IMR-90 (cell line): Measurements from ENCODE around the gene RELL2. TPM values are rescaled to one million over a fixed set of nuclear protein-coding genes. Genes with fewer than 3 reads are reported as not detected.

Source experiments
- ATAC-seq: fragments of 200-7000 bp; cut with Tn5 transposase; 2 replicates; pipeline ENCODE4 v1.9.1; 2020; ENCODE audit warnings: low read depth, mild to moderate bottlenecking, moderate library complexity
- BruUV-seq: library from RNA; stranded (reverse); fragments of 400-500 nt; replicated peaks from 2 replicates; lab custom pipeline; 2021; lab: Mats Ljungman, UMichigan
- CTCF ChIA-PET: fragments of 300-600 bp; formaldehyde crosslinking; extraction: SDS; loops from one replicate; lab custom pipeline; 2021; ENCODE audit warnings: antibody characterized with exemption; lab: Yijun Ruan, JAX
- POLR2A ChIA-PET: fragments of 300-600 bp; sonication (Branson Sonifier 250); formaldehyde crosslinking; loops from one replicate; lab custom pipeline; 2022; ENCODE audit warnings: antibody characterized with exemption; ENCODE audit not compliant: unreplicated experiment; lab: Charles Lee
- DNase-seq: peaks from one replicate; pipeline ENCODE4 v3.0.0; 2013
- H2AFZ ChIP-seq: replicated peaks from 2 replicates; pipeline ENCODE3; 2013; ENCODE audit warnings: low read length, mild to moderate bottlenecking; ENCODE audit not compliant: poor library complexity
- H2AK5ac ChIP-seq: 2 replicates; pipeline ENCODE4 v1.6.1; 2013; ENCODE audit warnings: low read depth, low read length, inconsistent platforms
- H2AK9ac ChIP-seq: replicated peaks from 2 replicates; pipeline ENCODE3; 2013; ENCODE audit warnings: mild to moderate bottlenecking, low read depth, low read length, moderate library complexity; ENCODE audit not compliant: poor library complexity
- H2BK120ac ChIP-seq: 2 replicates; pipeline ENCODE4 v1.6.1; 2013; ENCODE audit warnings: low read depth, low read length, inconsistent platforms
- H2BK15ac ChIP-seq: 3 replicates; pipeline ENCODE4 v1.6.1; 2013; ENCODE audit warnings: low read depth, low read length, inconsistent platforms
- H2BK20ac ChIP-seq: 2 replicates; pipeline ENCODE4 v1.6.1; 2013; ENCODE audit warnings: low read depth, mild to moderate bottlenecking, inconsistent platforms, low read length, moderate library complexity
- H2BK5ac ChIP-seq: 2 replicates; pipeline ENCODE4 v1.6.1; 2013; ENCODE audit warnings: mild to moderate bottlenecking, low read depth, low read length, inconsistent platforms; ENCODE audit not compliant: poor library complexity, severe bottlenecking
- H3K14ac ChIP-seq: replicated peaks from 2 replicates; pipeline ENCODE4 v1.6.1; 2013; ENCODE audit warnings: low read depth, low read length, inconsistent platforms
- H3K18ac ChIP-seq: 2 replicates; pipeline ENCODE4 v1.6.1; 2013; ENCODE audit warnings: low read depth, low read length, control low read depth
- H3K23ac ChIP-seq: 2 replicates; pipeline ENCODE4 v1.6.1; 2013; ENCODE audit warnings: low read depth, low read length, inconsistent platforms
- H3K27ac ChIP-seq: 2 replicates; pipeline ENCODE4 v1.5.1; 2013; ENCODE audit warnings: mild to moderate bottlenecking, control low read depth, low read length; ENCODE audit not compliant: insufficient read depth
- H3K27me3 ChIP-seq: 2 replicates; pipeline ENCODE4 v1.6.1; 2013; ENCODE audit warnings: low read length; ENCODE audit not compliant: control insufficient read depth, insufficient read depth
- H3K36me3 ChIP-seq: 2 replicates; pipeline ENCODE4 v1.6.1; 2013; ENCODE audit warnings: low read length, mixed read lengths; ENCODE audit not compliant: control insufficient read depth, insufficient read depth
- H3K4ac ChIP-seq: 2 replicates; pipeline ENCODE4 v1.6.1; 2013; ENCODE audit warnings: low read depth, low read length, inconsistent platforms
- H3K4me1 ChIP-seq: 2 replicates; pipeline ENCODE4 v1.6.1; 2013; ENCODE audit warnings: low read length, mixed read lengths; ENCODE audit not compliant: control insufficient read depth, insufficient read depth
- H3K4me2 ChIP-seq: 2 replicates; pipeline ENCODE4 v1.6.1; 2013; ENCODE audit warnings: low read depth, mild to moderate bottlenecking, control low read depth, low read length, moderate library complexity
- H3K4me3 ChIP-seq: 2 replicates; pipeline ENCODE4 v1.5.1; 2013; ENCODE audit warnings: low read depth, mild to moderate bottlenecking, control low read depth, low read length, moderate library complexity; ENCODE audit not compliant: insufficient read depth
- H3K56ac ChIP-seq: 2 replicates; pipeline ENCODE4 v1.6.1; 2013; ENCODE audit warnings: low read length, inconsistent platforms; ENCODE audit not compliant: insufficient read depth; ENCODE audit errors: extremely low read depth
- H3K79me1 ChIP-seq, 2 experiments: 2 replicates each; pipeline ENCODE4 v1.6.1; 2013; ENCODE audit warnings: low read length in 2 of 2, inconsistent platforms in 1 of 2, low read depth in 1 of 2
- H3K9ac ChIP-seq: 2 replicates; pipeline ENCODE4 v1.6.1; 2013; ENCODE audit warnings: low read depth, low read length, control low read depth
- H3K9me1 ChIP-seq: 2 replicates; pipeline ENCODE4 v1.6.1; 2013; ENCODE audit warnings: low read length, inconsistent platforms; ENCODE audit not compliant: insufficient read depth
- H3K9me3 ChIP-seq: 2 replicates; pipeline ENCODE4 v1.6.1; 2013; ENCODE audit warnings: low read length; ENCODE audit not compliant: control insufficient read depth, insufficient read depth
- H4K20me1 ChIP-seq: 2 replicates; pipeline ENCODE4 v1.6.1; 2013; ENCODE audit warnings: low read length, inconsistent platforms; ENCODE audit not compliant: insufficient read depth
- H4K5ac ChIP-seq: 2 replicates; pipeline ENCODE4 v1.6.1; 2013; ENCODE audit warnings: mild to moderate bottlenecking, low read depth, low read length, control low read depth
- H4K8ac ChIP-seq, 2 experiments: 2 replicates each; pipeline ENCODE4 v1.6.1; 2013; ENCODE audit warnings: low read depth in 2 of 2, low read length in 2 of 2, control low read depth in 1 of 2, inconsistent platforms in 1 of 2
- H4K91ac ChIP-seq: 2 replicates; pipeline ENCODE4 v1.6.1; 2013; ENCODE audit warnings: low read depth, low read length, inconsistent platforms; ENCODE audit not compliant: insufficient read depth
- BHLHE40 ChIP-seq: fragments of 150-350 bp; IDR thresholded peaks from 2 replicates; pipeline ENCODE4 v1.6.1; 2016; ENCODE audit warnings: mild to moderate bottlenecking, low read depth, low read length
- CEBPB ChIP-seq: IDR thresholded peaks from 2 replicates; pipeline ENCODE4 v1.6.1; 2012; ENCODE audit warnings: low read depth, low read length, improper control_type of control experiment
- FOS ChIP-seq: fragments of 150-350 bp; IDR thresholded peaks from 2 replicates; pipeline ENCODE4 v1.6.1; 2016; ENCODE audit warnings: low read depth, low read length
- MAZ ChIP-seq: IDR thresholded peaks from 2 replicates; pipeline ENCODE4 v1.6.1; 2012; ENCODE audit warnings: low read depth, mild to moderate bottlenecking, low read length, improper control_type of control experiment, moderate library complexity, borderline replicate concordance
- MXI1 ChIP-seq: IDR thresholded peaks from 2 replicates; pipeline ENCODE4 v1.6.1; 2012; ENCODE audit warnings: low read depth, mild to moderate bottlenecking, low read length, moderate library complexity, borderline replicate concordance
- POLR2A ChIP-seq: IDR thresholded peaks from 2 replicates; pipeline ENCODE4 v1.6.1; 2012; ENCODE audit warnings: mild to moderate bottlenecking, low read depth, low read length
- RFX5 ChIP-seq: IDR thresholded peaks from 2 replicates; pipeline ENCODE4 v1.8.0; 2012; ENCODE audit warnings: low read depth, mild to moderate bottlenecking, low read length, moderate library complexity
- SMC3 ChIP-seq: fragments of 150-350 bp; IDR thresholded peaks from 2 replicates; pipeline ENCODE4 v1.6.1; 2016; ENCODE audit warnings: low read depth, mild to moderate bottlenecking, antibody characterized with exemption, low read length, moderate library complexity
- WGBS, 2 experiments: methylation state at CpG; one replicate each; pipeline versions ENCODE4 v1.1.5 to v1.1.7; 2013; ENCODE audit warnings: missing lambda C conversion rate in 2 of 2; ENCODE audit not compliant: insufficient read length in 1 of 2; ENCODE audit errors: extremely low coverage in 2 of 2; 5-methylcytosine and 5-hydroxymethylcytosine counted together
- dilution Hi-C: fragments of 300-500 bp; cut with HindIII; formaldehyde crosslinking; loops from one replicate; pipeline ENCODE4 v1.14.3; 2018; ENCODE audit warnings: low sequenced_read_pairs; ENCODE audit not compliant: unreplicated experiment
- in situ Hi-C: fragments of 300-500 bp; cut with MboI; formaldehyde crosslinking; loops from 3 replicates; pipeline ENCODE4 v1.14.3; 2019; ENCODE audit warnings: low sequenced_read_pairs, inconsistent platforms, mixed read lengths
- intact Hi-C: fragments of 100-400 bp; cut with micrococcal nuclease; formaldehyde crosslinking; loops from 2 replicates; pipeline ENCODE4 v1.10.0; 2022
- polyA plus RNA-seq, 3 experiments: library from polyadenylated mRNA; depleted of rRNA; stranded (reverse); fragments of >200 nt; gene quantifications; 2 replicates each; pipeline ENCODE4 v1.2.3, GENCODE V29; 2012; ENCODE audit warnings: low replicate concordance in 1 of 3
- total RNA-seq: library from RNA; depleted of rRNA; stranded (reverse); fragments of >200 nt; gene quantifications from 2 replicates; pipeline ENCODE4 v1.2.3, GENCODE V29; 2012
- TF ChIP-seq, protein P1 (sequence below): fragments of 150-350 bp; IDR thresholded peaks from 2 replicates; pipeline ENCODE4 v1.6.1; 2016; ENCODE audit warnings: low read depth, mild to moderate bottlenecking, low read length, moderate library complexity, borderline replicate concordance
- TF ChIP-seq, protein P2 (sequence below): conservative IDR thresholded peaks from 2 replicates; pipeline ENCODE4 v1.5.1; 2012; ENCODE audit warnings: mild to moderate bottlenecking, low read depth, low read length, improper control_type of control experiment

The RELL2 gene
- total and polyA plus RNA-seq, 2 of the 4 experiments (the other 2 are of a cell fraction) = 2.2 to 7.6 TPM

DNA sequence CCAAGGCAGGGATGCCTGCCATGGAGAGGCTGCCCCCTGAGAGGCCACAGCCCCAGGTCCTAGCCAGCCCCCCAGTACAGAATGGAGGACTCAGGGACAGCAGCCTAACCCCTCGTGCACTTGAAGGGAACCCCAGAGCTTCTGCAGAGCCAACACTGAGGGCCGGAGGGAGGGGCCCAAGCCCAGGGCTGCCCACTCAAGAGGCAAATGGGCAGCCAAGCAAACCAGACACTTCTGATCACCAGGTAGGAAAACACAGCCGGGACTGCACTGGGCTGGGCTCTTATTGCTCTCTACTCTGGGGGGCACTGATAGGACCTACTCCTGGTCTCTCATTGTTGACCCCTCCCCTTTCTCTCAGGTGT is 3.2 kb downstream of the RELL2 start:
- no TSS peak for BruUV-seq
- Histone ChIP-seq H4K5ac (no peak overlapping the region), H2BK20ac (no peak overlapping the region), H4K91ac (no peak overlapping the region), H3K9ac (no peak overlapping the region), H3K4me1 (peaks cover 12% of the 10 kb centered on the region), H2BK5ac (no peak overlapping the region), H3K9me3 (no peaks in the 10 kb centered on the region), H3K27me3 (no peaks in the 10 kb centered on the region), H3K27ac (no peak overlapping the region), H2AK5ac (no peak overlapping the region), H2AFZ (no peak overlapping the region), H2BK15ac (no peak overlapping the region), H3K9me1 (peaks cover 23% of the 10 kb centered on the region), H3K36me3 (peaks cover 19% of the 10 kb centered on the region), H3K79me1 (peaks cover 11 to 31% of the 10 kb centered on the region in 2 experiments; a peak in 3 of 4 replicates), H3K4me2 (no peak overlapping the region), H3K4me3 (no peak overlapping the region), H4K20me1 (peaks cover 17% of the 10 kb centered on the region), H3K56ac (no peak overlapping the region), H3K23ac (no peak overlapping the region), H3K18ac (no peak overlapping the region), H3K4ac (no peak overlapping the region), H4K8ac (no peak overlapping the region), H2BK120ac (no peak overlapping the region), H3K14ac (no peak overlapping the region), H2AK9ac (no peak overlapping the region)
- intact Hi-C loops = no loop called here
- POLR2A ChIA-PET = no interaction called here
- no peak for ATAC-seq
- in situ Hi-C loops = no loop called here
- DNase-seq = no peak
- CTCF ChIA-PET = no interaction called here
- no CpG with 5 or more reads among the region's 3 CpGs for WGBS, 2 experiments
- dilution Hi-C loops = no loop called here
- TF ChIP-seq SMC3 (no peak), MAZ (no peak), FOS (no peak), BHLHE40 (no peak), CEBPB (no peak), POLR2A (no peak), RFX5 (no peak), MXI1 (no peak)
- TF ChIP-seq, protein P1, sequence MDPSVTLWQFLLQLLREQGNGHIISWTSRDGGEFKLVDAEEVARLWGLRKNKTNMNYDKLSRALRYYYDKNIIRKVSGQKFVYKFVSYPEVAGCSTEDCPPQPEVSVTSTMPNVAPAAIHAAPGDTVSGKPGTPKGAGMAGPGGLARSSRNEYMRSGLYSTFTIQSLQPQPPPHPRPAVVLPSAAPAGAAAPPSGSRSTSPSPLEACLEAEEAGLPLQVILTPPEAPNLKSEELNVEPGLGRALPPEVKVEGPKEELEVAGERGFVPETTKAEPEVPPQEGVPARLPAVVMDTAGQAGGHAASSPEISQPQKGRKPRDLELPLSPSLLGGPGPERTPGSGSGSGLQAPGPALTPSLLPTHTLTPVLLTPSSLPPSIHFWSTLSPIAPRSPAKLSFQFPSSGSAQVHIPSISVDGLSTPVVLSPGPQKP = no peak
- TF ChIP-seq, protein P2, sequence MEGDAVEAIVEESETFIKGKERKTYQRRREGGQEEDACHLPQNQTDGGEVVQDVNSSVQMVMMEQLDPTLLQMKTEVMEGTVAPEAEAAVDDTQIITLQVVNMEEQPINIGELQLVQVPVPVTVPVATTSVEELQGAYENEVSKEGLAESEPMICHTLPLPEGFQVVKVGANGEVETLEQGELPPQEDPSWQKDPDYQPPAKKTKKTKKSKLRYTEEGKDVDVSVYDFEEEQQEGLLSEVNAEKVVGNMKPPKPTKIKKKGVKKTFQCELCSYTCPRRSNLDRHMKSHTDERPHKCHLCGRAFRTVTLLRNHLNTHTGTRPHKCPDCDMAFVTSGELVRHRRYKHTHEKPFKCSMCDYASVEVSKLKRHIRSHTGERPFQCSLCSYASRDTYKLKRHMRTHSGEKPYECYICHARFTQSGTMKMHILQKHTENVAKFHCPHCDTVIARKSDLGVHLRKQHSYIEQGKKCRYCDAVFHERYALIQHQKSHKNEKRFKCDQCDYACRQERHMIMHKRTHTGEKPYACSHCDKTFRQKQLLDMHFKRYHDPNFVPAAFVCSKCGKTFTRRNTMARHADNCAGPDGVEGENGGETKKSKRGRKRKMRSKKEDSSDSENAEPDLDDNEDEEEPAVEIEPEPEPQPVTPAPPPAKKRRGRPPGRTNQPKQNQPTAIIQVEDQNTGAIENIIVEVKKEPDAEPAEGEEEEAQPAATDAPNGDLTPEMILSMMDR = no peak
